Endothelial cell (in vitro differentiated cells): Measurements from ENCODE around the gene GNAT2. TPM values are rescaled to one million over a fixed set of nuclear protein-coding genes. Genes with fewer than 3 reads are reported as not detected.
A peak's percentile ranks its signal among the peaks of the same experiment; 100 is the strongest.

Experiments
- DNase-seq: peaks from one replicate; pipeline ENCODE4 v3.0.0; 2021; ENCODE audit warnings: low spot score
- H3K27ac Mint-ChIP-seq: one replicate; pipeline ENCODE4 v1.8.0; 2021; ENCODE audit warnings: mixed read lengths, inconsistent platforms; ENCODE audit not compliant: unreplicated experiment
- H3K27me3 Mint-ChIP-seq: one replicate; pipeline ENCODE4 v1.8.0; 2021; ENCODE audit warnings: mild to moderate bottlenecking, moderate library complexity, mixed read lengths, inconsistent platforms; ENCODE audit not compliant: unreplicated experiment
- H3K36me3 Mint-ChIP-seq: one replicate; pipeline ENCODE4 v1.8.0; 2021; ENCODE audit warnings: mild to moderate bottlenecking, low read depth, mixed read lengths, inconsistent platforms; ENCODE audit not compliant: unreplicated experiment
- H3K4me1 Mint-ChIP-seq: one replicate; pipeline ENCODE4 v1.8.0; 2021; ENCODE audit warnings: mild to moderate bottlenecking, mixed read lengths, inconsistent platforms; ENCODE audit not compliant: unreplicated experiment
- H3K4me3 Mint-ChIP-seq: one replicate; pipeline ENCODE4 v1.8.0; 2021; ENCODE audit warnings: mild to moderate bottlenecking, mixed read lengths, inconsistent platforms; ENCODE audit not compliant: unreplicated experiment
- H3K9me3 Mint-ChIP-seq: one replicate; pipeline ENCODE4 v1.8.0; 2021; ENCODE audit warnings: mixed read lengths, inconsistent platforms; ENCODE audit not compliant: unreplicated experiment
- total RNA-seq: library from RNA; stranded (reverse); fragmentation: NEBNext Ultra II Directional; extraction: Animal tissue kit (Norgen Biotek cat#: 25700); gene quantifications from one replicate; pipeline ENCODE4 v1.2.1, GENCODE V29; 2021; ENCODE audit not compliant: unreplicated experiment
- TF ChIP-seq, protein P1 (sequence below): fragments of 200-600 bp; sonication (generic); IDR thresholded peaks from one replicate; pipeline ENCODE4 v1.5.0; 2021; ENCODE audit warnings: antibody characterized with exemption; ENCODE audit not compliant: unreplicated experiment

The GNAT2 gene
- total RNA-seq, 1 donor from 2014 or later, result 0.26 TPM

- H3K27me3 Mint-ChIP-seq, result peaks cover 27% of the 10 kb centered on the region
- TF ChIP-seq, protein P1, sequence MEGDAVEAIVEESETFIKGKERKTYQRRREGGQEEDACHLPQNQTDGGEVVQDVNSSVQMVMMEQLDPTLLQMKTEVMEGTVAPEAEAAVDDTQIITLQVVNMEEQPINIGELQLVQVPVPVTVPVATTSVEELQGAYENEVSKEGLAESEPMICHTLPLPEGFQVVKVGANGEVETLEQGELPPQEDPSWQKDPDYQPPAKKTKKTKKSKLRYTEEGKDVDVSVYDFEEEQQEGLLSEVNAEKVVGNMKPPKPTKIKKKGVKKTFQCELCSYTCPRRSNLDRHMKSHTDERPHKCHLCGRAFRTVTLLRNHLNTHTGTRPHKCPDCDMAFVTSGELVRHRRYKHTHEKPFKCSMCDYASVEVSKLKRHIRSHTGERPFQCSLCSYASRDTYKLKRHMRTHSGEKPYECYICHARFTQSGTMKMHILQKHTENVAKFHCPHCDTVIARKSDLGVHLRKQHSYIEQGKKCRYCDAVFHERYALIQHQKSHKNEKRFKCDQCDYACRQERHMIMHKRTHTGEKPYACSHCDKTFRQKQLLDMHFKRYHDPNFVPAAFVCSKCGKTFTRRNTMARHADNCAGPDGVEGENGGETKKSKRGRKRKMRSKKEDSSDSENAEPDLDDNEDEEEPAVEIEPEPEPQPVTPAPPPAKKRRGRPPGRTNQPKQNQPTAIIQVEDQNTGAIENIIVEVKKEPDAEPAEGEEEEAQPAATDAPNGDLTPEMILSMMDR, result no peak
- peaks cover 25% of the 10 kb centered on the region for H3K4me1 Mint-ChIP-seq
- no peak for DNase-seq
- no peak overlapping the region for H3K27ac Mint-ChIP-seq
- H3K4me3 Mint-ChIP-seq, result no peak overlapping the region
- peaks cover 15% of the 10 kb centered on the region for H3K36me3 Mint-ChIP-seq
- H3K9me3 Mint-ChIP-seq, result no peaks in the 10 kb centered on the region
These were observed 5.0 kb upstream of the GNAT2 start for GRCh38 chr1:109624201-109625010.

DNA sequence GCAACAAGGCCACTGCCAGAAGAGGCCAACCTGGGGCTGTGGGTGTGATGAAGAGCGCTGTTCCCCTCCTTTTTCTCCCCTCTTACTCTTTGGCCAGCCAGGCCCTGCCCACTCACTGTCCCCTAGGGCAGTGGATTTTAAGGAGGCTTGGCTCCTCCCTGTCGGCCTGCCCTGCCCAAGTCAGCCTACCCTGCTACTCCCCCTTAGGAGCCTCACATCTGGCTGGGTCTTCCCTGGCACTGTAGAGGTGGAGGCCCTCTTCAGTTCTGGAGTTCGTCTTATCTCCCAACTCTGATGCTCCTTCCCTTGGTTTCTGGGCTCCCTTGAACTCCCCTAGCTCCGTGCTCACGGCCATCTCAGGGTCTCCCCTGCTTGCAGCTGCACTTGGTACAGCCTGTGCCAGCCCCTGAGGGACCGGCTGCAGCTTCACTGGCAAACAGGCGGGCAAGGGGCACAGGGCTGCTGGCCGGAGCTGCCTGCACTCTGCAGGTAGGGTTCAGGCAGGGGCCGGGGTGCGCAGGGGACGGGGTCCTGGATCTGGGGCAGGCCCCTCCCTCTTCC, 4.3 kb upstream of the GNAT2 start:
- TF ChIP-seq, protein P1, result no peak
- DNase-seq, result no peak

DNA sequence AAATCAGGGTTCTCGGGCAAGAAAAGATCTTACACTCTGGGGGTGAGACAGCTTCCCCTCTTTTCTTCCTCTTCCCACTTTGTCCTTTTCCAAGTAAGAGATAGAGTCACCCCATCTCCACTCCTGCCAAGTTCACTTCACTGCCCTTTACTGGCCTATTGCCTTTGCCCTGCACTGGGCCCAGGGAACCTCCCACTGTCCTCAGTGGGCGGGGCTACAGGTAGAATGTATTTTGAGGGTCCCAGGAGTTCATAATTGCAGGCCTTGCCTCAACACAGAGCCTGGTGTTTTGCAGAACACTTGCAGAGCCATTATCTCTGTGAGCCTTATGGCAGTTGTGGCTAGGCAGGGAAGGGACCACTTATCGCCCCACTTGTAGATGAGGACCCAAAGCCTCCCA, 3.5 kb upstream of the GNAT2 start:
- H3K36me3 Mint-ChIP-seq, result peaks cover 6% of the 10 kb centered on the region
- H3K4me3 Mint-ChIP-seq, result no peak overlapping the region
- peaks cover 30% of the 10 kb centered on the region for H3K27me3 Mint-ChIP-seq
- peaks cover 34% of the 10 kb centered on the region for H3K4me1 Mint-ChIP-seq
- TF ChIP-seq, protein P1, result no peak
- no peak for DNase-seq
- peak overlapping the region; percentile 89 for H3K27ac Mint-ChIP-seq
- no peaks in the 10 kb centered on the region for H3K9me3 Mint-ChIP-seq

More for the DNA sequence above, 4.3 kb upstream of the GNAT2 start:
- H3K9me3 Mint-ChIP-seq, result no peaks in the 10 kb centered on the region
- peaks cover 30% of the 10 kb centered on the region for H3K27me3 Mint-ChIP-seq
- H3K27ac Mint-ChIP-seq, result peak overlapping the region; percentile 24
- peaks cover 13% of the 10 kb centered on the region for H3K36me3 Mint-ChIP-seq
- H3K4me1 Mint-ChIP-seq, result peaks cover 31% of the 10 kb centered on the region
- H3K4me3 Mint-ChIP-seq, result no peak overlapping the region

GRCh38 chr1:109622137-109622892, 2.9 kb upstream of the GNAT2 start:
- Mint-ChIP-seq H3K9me3 (no peaks in the 10 kb centered on the region), H3K4me1 (peaks cover 38% of the 10 kb centered on the region), H3K4me3 (peak overlapping the region; percentile 90), H3K27me3 (peaks cover 26% of the 10 kb centered on the region), H3K36me3 (peaks cover under 1% of the 10 kb centered on the region), H3K27ac (peak overlapping the region; percentile 89)
- TF ChIP-seq, protein P1, result no peak
- DNase-seq, result no peak
